ENCODE measurements around the gene APPBP2.
"Not testable (repeated sequence)": the region's sequence is repeated elsewhere in the genome, so short reads cannot be mapped to it uniquely, and the experiment has no call there.

APPBP2 gene

GRCh38 chr17:60495260-60495659 is 30.8 kb downstream of the APPBP2 start:
- no peak for DNase-seq (ENCODE audit: low read depth)

DNA sequence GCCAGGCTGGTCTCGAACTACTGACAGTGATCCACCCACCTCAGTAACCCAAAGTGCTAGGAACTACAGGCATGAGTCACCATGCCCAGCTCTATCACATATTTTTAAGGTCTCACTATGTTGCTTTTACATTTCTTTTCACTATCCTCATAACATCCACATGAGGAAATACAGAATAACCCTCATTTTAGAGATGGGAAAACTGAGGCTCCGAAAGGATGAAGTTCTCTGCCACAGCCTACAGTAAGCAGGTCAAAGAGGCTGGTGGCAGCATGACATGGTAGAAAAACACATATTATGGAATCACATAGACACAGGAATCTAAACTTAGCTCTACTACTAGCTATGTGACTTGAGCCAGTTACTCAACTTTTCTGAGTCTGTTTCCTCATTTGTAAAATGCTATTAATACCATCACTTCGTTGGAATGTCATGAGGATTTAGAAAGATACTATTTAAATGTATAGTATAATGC is 32.2 kb downstream of the APPBP2 start:
- no peak for DNase-seq (ENCODE audit: low read depth)

- no peak for DNase-seq (ENCODE audit: low read depth)
Observed at GRCh38 chr17:60491771-60492170, 34.3 kb downstream of the APPBP2 start.

GRCh38 chr17:60490594-60490993 is 35.4 kb downstream of the APPBP2 start:
- DNase-seq (ENCODE audit: low read depth), result not testable (repeated sequence)

- no peak for DNase-seq (ENCODE audit: low read depth)
Observed at GRCh38 chr17:60481604-60482003, 44.4 kb downstream of the APPBP2 start.

GRCh38 chr17:60473788-60474187 is 52.3 kb downstream of the APPBP2 start:
- no peak for DNase-seq (ENCODE audit: low read depth)

GRCh38 chr17:60472449-60472848 is 53.6 kb downstream of the APPBP2 start:
- no peak for DNase-seq (ENCODE audit: low read depth)

DNA sequence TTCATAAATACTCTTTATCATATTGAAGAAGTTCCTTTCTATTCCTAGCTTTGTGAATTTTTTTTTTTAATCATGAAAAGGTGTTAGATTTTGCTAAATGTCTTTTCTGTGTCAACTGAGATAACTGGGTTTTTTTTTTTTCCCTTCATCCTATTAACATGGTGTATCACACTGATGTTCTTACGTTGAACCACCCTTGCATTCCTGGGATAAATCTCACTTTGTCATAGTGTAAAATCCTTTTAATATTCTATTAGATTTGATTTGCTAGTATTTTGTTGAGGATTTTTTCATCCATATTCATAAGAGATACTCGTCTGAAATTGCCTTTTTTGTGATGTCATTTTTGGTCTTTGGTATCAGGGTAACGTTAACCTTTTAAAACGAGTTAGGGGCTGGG is 54.6 kb downstream of the APPBP2 start:
- no peak for DNase-seq (ENCODE audit: low read depth)

DNA sequence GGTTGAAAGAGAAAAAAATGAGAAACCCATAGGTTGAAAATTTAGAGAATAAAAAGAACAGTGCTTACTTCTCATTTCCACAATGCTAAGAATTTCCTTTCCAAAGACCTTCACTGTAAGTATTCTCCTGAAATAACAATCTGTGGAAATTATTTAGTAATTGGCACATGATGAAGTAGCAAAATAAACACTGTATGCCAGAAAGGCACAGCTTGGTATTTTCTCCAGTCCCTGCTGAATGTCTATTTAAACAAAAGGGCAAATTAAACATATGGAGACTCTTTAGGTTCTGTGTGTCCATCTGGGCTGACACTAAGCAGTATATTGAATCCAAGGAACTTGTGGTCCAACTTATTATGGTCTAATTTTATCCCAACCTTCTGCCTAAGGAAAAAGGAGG is 57.7 kb downstream of the APPBP2 start:
- no peak for DNase-seq (ENCODE audit: low read depth)

GRCh38 chr17:60464343-60464742 is 61.7 kb downstream of the APPBP2 start:
- DNase-seq (ENCODE audit: low read depth), result no peak

DNA sequence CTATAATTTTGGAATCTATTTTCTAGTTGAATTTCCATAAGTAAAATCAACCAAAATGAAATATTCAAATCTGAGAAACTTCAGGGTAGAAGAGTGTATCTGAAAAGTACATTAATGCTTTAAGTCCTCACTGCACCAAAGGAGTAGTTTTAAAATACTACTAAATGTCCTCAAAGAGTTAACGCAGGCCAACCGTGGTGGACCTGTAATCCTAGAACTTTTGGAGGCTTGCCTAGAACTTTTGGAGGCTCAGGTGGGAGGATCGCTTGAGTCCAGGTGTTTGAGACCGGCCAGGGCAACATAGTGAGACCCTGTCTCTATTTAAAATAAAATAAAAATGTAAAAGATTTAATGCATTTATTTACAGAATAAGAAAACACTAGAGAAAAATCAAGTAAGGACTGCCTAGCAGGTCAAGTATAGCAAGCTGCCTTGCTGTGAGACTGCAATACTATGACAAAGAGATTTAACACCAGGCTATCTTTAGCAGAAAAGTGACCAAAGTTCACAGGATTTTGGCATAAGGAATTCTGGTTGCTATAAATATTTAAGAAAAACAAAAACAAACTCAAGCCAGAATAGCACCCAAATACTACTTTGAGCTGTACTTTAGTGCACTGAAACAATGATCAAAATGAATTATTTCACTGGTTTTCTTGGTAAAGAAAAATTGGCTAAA is 62.7 kb downstream of the APPBP2 start:
- no peak for DNase-seq (ENCODE audit: low read depth)

DNA sequence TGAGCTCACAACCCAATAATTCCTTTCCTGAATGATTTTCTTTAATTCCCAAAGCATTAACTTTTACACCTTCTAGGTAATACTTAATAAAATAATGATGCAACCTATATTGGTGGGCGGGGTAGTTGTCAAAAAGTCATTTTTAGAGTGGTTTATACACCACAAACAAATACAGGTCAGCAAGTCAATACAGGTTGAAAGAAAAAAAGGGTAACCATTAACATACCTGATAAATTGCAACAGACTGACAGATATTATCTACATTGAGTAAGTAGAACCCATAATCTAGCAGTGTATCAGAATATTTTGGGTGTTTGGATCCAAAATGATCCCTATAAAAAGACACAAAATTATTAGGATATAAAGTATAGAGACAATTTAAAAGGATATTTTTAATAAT is 64.5 kb downstream of the APPBP2 start:
- no peak for DNase-seq (ENCODE audit: low read depth)

GRCh38 chr17:60457148-60457547 is 68.9 kb downstream of the APPBP2 start:
- no peak for DNase-seq (ENCODE audit: low read depth)

DNA sequence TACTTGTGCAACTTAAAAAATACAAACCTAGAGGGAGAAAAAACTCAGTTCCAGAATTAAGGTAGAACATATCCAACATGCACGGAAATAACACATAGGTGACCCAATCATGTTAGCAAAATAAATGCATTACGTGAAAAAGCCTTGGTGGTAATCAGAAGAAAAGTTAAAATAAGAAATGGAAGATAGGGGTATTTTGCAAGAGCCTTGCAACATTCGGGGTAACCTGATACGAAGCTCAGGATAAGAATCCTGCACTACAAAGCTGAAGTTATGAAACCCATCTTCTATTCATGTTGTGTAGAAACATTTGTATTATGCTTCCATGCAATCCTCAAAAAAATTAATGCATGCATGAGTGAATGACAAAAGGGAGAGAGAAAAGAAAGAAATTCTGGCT is 70.7 kb downstream of the APPBP2 start:
- DNase-seq (ENCODE audit: low read depth), result no peak

- no peak for DNase-seq (ENCODE audit: low read depth)
Observed at GRCh38 chr17:60451965-60452364, 74.1 kb downstream of the APPBP2 start.

- no peak for DNase-seq (ENCODE audit: low read depth)
Observed at GRCh38 chr17:60451071-60451470, 75.0 kb downstream of the APPBP2 start.

DNA sequence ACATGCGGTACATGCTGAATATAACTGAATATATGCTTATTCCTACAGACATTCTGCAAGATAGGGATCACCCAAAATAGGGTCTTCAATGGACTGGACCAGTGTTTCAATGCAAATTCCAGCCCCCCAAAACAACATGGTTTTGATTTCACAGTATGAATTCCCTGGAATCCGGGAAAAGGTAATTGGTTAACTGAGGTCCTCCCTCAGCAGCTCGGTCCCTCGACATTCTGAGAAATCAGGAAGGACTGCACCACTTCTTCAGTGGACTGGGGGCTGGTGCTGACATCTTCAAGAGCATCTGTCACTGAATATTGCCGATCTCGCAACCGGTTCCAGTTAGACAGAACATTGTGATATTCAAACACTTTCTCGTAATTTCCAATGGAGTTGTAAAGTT is 78.7 kb downstream of the APPBP2 start:
- DNase-seq (ENCODE audit: low read depth), result no peak

DNA sequence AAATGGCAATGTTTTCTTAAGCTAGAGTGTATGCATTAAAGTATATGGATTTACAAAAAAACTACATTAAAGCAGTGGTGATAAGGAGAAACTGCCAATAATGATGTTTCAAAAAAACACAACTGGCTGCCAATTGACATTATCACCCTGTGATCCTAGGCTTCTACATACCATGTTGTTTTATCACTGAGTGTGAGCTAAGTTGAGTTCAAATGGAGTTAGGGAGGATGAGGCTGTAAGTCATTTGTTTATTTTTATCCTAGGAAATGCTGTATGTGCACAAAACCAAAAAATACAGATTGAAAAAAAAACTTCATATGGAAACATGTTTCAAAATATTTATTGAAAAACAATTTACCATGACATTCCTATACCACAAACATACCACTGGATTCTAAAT is 80.9 kb downstream of the APPBP2 start:
- no peak for DNase-seq (ENCODE audit: low read depth)

GRCh38 chr17:60443713-60444112 is 82.3 kb downstream of the APPBP2 start:
- DNase-seq (ENCODE audit: low read depth), result no peak

DNA sequence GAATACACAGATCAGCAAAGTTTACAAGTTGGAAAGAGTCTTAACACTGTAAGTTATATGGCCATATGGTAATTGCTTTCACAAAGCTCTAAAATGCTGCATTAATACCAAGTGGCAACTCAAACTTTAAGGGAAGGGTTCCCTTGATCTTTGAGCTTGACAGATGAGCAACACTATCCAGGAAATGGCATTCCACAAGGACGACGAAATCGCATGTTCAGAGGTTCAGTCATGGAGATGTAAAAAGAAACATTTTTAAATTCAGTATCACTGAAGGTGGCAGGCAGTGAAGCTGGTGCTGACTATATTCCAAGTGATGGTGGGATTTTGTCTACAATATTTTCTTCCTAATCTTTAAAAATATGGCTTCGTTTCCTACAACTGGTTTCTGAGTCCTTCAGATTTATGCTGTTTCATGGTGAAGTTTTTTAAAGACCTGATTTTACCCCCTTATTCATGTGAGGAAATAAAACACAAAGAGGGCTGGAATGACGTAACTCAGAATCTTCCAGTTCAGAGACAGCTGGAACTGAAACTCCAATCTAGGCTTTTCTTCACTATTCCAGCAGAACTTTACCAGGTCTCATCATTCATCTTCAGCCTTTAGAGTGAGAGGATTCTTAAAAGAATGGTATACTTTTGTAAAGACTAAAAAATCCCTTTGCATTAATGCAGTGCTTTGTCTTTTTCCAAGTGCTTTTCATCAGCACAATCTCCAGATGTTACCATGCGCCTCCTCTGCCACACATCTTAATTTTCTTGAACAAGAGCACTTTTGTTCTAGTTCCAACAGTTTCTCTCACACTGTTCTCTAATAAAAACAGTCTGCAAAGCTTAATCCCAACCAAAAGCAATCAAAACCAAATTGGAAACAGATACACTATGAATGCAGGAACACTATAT is 83.5 kb downstream of the APPBP2 start:
- no peak for DNase-seq (ENCODE audit: low read depth)

DNA sequence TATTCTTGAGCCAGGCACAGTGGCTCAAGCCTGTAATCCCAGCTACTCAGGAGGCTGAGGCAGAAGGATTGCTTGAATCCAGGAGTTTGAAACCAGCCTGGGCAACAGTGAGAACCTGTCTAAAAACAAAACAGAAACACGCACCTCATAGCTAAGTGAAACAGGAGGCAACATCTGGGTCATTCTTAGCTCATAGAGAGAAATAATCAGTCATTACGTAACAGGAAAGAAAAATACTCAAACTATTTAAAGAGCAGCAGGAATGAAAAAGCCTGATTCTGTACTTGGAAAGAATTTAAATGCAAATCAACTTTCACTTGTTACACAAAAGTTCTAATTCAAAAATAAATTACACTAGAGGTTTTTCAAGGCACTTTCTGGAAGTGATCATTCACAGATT is 86.5 kb downstream of the APPBP2 start:
- DNase-seq (ENCODE audit: low read depth), result no peak

- no peak for DNase-seq (ENCODE audit: low read depth)
Observed at GRCh38 chr17:60436676-60437075, 89.4 kb downstream of the APPBP2 start.
